Measurements from ENCODE around the gene TMSB4X.
"Not testable (repeated sequence)": the region's sequence is repeated elsewhere in the genome, so short reads cannot be mapped to it uniquely, and the experiment has no call there.

The TMSB4X gene

DNA sequence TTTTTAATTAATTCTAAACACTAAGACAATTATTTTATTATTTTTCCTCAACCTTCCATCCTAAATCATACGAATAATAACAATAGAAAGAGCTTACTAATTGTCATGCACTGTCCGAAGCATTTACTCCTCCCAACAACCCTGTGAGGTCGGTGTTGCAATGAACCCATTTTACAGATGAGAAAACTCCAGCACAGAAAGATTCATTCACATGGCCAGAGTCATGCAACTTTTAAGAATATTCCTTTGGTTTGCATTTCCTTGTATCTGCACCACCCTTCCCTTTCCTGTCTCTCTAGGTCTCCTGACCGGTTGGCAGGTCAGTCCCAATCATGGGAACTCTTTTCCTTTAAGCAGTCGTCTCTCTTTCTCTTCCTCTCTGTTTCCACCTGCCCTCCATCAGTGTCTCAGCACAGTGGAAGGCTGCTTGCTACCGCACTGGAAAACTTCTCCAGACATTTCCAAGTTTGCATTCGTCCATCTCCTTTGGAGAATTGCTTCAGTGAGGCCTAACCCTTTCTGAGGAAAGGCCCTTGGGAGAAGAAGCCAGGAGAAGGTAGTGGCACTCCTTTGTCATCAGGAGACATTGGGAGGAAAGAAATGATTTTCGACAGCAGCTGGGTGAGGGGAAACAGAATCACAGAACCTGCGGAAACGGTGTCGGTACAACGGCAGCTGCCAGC is 1.9 kb upstream of the TMSB4X start:
- no peak overlapping the region for H3K4me3 ChIP-seq (ENCODE audit: low read depth, low read length)
- in situ Hi-C loops (cut with HindIII; ENCODE audit: low sequenced_read_pairs), result no loop called here
- TF ChIP-seq CTCF (IDR thresholded peaks at IDR 0.05; ENCODE audit: low read depth, low read length), result no peak
- no peak for DNase-seq (ENCODE audit: low read depth, low spot score)

- no peak for TF ChIP-seq CTCF (IDR thresholded peaks at IDR 0.05; ENCODE audit: low read depth, low read length)
- in situ Hi-C loops (cut with HindIII; ENCODE audit: low sequenced_read_pairs), result no loop called here
- no peak overlapping the region for H3K4me3 ChIP-seq (ENCODE audit: low read depth, low read length)
- no peak for DNase-seq (ENCODE audit: low read depth, low spot score)
These were observed 1.2 kb upstream of the TMSB4X start for GRCh38 chrX:12973561-12974304.

- DNase-seq (ENCODE audit: low read depth, low spot score), result peak; percentile 76
- TF ChIP-seq CTCF (IDR thresholded peaks at IDR 0.05; ENCODE audit: low read depth, low read length), result no peak
- H3K4me3 ChIP-seq (ENCODE audit: low read depth, low read length), result peak overlapping the region; percentile 91
- in situ Hi-C loops (cut with HindIII; ENCODE audit: low sequenced_read_pairs), result no loop called here
These were observed 560 bp upstream of the TMSB4X start for GRCh38 chrX:12974305-12974795.

DNA sequence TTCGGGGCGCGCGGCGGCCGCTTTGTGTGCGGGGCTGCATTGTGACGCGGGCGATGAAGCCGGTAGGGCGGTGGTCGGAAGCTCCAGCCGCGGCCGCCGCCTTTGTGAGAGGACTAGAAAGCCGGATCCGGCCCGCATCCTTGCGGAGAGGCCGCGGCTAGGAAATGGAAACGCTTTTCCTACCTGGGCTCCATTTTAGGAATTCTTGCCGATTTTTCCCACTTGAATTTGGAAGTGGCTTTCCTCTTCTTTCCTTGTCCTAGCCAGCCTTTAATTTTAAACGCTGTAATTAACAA is 708 bp downstream of the TMSB4X start:
- no peak for DNase-seq (ENCODE audit: low read depth, low spot score)
- peak overlapping the region; percentile 91 for H3K4me3 ChIP-seq (ENCODE audit: low read depth, low read length)
- TF ChIP-seq CTCF (IDR thresholded peaks at IDR 0.05; ENCODE audit: low read depth, low read length), result no peak
- in situ Hi-C loops (cut with HindIII; ENCODE audit: low sequenced_read_pairs), result no loop called here

GRCh38 chrX:12975991-12976558 is 1.2 kb downstream of the TMSB4X start:
- in situ Hi-C loops (cut with HindIII; ENCODE audit: low sequenced_read_pairs), result no loop called here
- DNase-seq (ENCODE audit: low read depth, low spot score), result peak; percentile 56
- TF ChIP-seq CTCF (IDR thresholded peaks at IDR 0.05; ENCODE audit: low read depth, low read length), result no peak
- peak overlapping the region; percentile 91 for H3K4me3 ChIP-seq (ENCODE audit: low read depth, low read length)

GRCh38 chrX:12976819-12977732 is 2.2 kb downstream of the TMSB4X start:
- in situ Hi-C loops (cut with HindIII; ENCODE audit: low sequenced_read_pairs); DNase-seq (ENCODE audit: low read depth, low spot score): not testable (repeated sequence)
- peak overlapping the region; percentile 91 for H3K4me3 ChIP-seq (ENCODE audit: low read depth, low read length)
